GM12864 (cell line): Measurements from ENCODE around the gene TWIST2.

Experiments used
- DNase-seq: peaks from one replicate; pipeline ENCODE4 v3.0.0-alpha.2; 2011; ENCODE audit warnings: low read depth
- H3K4me3 ChIP-seq: 2 replicates; pipeline ENCODE4 v1.5.1; 2011; ENCODE audit warnings: mild to moderate bottlenecking, low read depth, low read length, control low read depth
- CTCF ChIP-seq: IDR thresholded peaks from 2 replicates; pipeline ENCODE4 v1.5.1; 2011; ENCODE audit warnings: low read depth, mild to moderate bottlenecking, moderate library complexity, low read length, control low read depth, inconsistent platforms; ENCODE audit errors: missing control alignments

Gene TWIST2

GRCh38 chr2:238888781-238889180 lies 40.9 kb downstream of the TWIST2 start:
- no peak for TF ChIP-seq CTCF
- H3K4me3 ChIP-seq: no peak overlapping the region
- DNase-seq: no peak

- H3K4me3 ChIP-seq: no peak overlapping the region
- DNase-seq: no peak
- no peak for TF ChIP-seq CTCF
Measured at GRCh38 chr2:238890131-238890530, 42.2 kb downstream of the TWIST2 start.

- H3K4me3 ChIP-seq: no peak overlapping the region
- TF ChIP-seq CTCF: no peak
- DNase-seq: no peak
Measured at GRCh38 chr2:238890618-238891456, 43.0 kb downstream of the TWIST2 start.

GRCh38 chr2:238891457-238892203 lies 43.7 kb downstream of the TWIST2 start:
- no peak for TF ChIP-seq CTCF
- no peak overlapping the region for H3K4me3 ChIP-seq
- no peak for DNase-seq

GRCh38 chr2:238892204-238892500 lies 44.3 kb downstream of the TWIST2 start:
- TF ChIP-seq CTCF: no peak
- no peak for DNase-seq
- no peak overlapping the region for H3K4me3 ChIP-seq

- H3K4me3 ChIP-seq: no peak overlapping the region
- no peak for DNase-seq
- no peak for TF ChIP-seq CTCF
Measured at GRCh38 chr2:238892796-238893195, 44.9 kb downstream of the TWIST2 start.
